HG03432 (cell line): ENCODE measurements around the gene IFT52.
"Not testable (repeated sequence)": the region's sequence is repeated elsewhere in the genome, so short reads cannot be mapped to it uniquely, and the experiment has no call there.

Experiments
- ATAC-seq: cut with Tn5 transposase; IDR thresholded peaks from one replicate; pipeline ENCODE4 v1.9.1; 2021; ENCODE audit warnings: mild to moderate bottlenecking, moderate library complexity; ENCODE audit not compliant: unreplicated experiment

IFT52 gene

DNA sequence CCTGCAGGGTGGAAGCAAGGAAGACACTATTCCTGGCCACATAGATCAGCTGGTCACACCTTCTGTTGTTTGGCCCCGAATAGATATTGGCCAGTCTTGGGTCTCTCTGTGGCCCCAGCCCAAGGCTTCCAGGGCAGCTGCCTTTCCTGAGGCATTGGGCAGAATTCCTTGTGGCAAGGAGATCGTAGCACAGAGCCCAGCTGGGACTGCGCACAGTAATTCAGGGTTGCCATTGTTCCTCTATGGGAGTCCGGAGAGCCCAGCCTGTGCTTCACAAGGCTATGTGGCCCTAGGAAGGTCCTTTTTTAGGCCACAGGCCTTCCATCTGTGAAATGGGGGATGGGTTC lies 25.0 kb upstream of the IFT52 start:
- no peak for ATAC-seq

DNA sequence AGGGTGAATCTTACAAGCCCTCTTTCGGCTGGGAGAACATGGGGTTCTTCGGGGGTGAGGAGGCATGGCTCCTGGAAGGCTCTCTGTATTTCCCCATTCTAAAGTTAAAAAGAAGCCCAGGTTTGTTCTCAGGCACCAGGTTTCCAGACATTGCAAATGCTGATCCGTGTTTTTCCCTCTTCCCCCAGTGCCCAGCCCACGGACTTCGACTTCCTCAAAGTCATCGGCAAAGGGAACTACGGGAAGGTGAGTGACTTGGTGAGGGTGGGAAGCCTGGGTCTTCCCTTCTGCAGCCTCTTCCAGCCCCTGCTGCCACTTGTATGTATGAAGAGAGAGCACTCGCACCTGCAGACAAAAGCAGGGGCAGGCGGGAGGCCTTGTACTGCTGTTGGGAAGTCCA lies 23.3 kb upstream of the IFT52 start:
- ATAC-seq, result no peak

DNA sequence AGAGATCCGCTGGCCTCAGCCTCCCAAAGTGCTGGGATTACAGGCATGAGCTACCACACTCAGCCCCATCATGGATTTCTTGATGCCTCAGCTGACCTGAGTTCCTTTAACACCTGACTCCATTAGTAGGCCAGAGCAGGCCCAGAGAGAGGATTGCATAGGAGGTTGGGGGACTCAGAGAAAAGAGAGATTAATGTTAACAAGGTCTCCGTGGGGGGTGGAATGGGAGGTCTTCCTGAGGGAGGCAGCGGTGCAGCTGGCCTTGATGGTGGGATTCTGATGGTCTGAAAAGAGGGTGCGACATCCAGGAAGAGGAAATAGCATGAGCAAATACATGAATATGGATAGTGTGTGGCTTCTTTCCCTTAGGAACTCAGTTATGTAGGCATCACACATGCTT lies 22.0 kb upstream of the IFT52 start:
- ATAC-seq, result no peak

DNA sequence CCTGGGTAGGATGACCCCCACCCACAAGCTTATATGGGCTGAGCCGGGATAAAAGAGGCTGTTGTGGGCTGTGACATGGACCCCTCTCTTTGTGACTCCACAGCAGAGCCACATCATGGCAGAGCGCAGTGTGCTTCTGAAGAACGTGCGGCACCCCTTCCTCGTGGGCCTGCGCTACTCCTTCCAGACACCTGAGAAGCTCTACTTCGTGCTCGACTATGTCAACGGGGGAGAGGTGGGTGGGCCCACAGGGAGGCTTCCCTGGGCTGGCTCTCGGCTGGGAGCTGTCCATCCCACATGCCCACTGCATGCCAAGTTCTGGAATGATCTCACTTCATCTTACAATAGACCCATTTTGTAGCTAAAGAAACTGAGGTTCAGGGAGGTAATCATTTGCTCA lies 21.5 kb upstream of the IFT52 start:
- ATAC-seq, result no peak

DNA sequence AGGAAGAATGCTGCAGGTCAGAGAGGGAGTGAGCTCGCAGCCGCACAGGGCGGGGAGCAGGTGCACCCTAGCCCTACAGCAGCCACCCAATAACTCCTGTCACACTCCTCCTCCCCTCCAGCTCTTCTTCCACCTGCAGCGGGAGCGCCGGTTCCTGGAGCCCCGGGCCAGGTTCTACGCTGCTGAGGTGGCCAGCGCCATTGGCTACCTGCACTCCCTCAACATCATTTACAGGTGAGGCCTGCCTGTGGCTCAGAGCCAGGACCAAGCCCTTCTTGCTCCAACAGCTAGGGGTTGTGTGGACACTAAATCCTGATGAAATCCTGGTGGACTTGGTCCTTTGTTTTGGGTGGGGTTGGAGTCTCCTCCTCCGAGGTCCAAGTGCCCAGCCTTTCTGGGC lies 20.2 kb upstream of the IFT52 start:
- ATAC-seq, result no peak

DNA sequence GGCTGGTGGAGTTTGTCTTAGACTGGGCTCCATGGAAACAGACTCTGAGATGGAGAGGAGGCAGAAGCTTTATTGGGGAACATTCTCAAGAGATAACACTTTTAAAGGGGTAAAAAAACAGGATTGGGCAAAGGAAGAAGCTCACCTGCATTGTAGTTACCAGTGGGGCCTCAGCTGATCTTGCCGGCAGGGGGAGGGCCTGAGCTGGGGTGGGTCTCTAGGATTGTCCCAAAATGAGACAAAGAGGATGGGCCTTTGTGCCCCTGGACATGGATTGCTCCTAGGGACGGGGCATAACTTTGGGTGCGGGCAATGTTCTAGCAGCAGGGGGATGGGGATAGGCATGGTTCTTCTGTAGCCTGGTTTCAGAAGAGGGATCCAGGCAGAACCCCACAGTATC lies 19.4 kb upstream of the IFT52 start:
- ATAC-seq, result no peak

DNA sequence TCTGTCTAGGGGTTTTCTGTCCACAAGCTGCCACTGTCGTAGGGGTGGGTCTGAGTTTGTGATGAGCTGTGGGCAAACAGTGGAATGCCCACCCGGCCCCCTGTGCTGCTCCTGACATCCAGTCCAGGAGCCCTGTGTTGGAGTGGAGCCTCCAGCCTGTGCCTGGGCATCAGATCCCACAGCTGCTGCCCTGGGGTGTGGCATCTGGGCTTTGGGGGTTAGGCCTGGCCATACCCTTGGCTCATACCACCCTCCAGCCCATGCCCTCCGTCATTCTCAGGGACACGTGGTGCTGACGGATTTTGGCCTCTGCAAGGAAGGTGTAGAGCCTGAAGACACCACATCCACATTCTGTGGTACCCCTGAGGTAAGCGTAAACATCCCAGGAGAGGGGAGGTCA lies 19.0 kb upstream of the IFT52 start:
- ATAC-seq, result no peak

DNA sequence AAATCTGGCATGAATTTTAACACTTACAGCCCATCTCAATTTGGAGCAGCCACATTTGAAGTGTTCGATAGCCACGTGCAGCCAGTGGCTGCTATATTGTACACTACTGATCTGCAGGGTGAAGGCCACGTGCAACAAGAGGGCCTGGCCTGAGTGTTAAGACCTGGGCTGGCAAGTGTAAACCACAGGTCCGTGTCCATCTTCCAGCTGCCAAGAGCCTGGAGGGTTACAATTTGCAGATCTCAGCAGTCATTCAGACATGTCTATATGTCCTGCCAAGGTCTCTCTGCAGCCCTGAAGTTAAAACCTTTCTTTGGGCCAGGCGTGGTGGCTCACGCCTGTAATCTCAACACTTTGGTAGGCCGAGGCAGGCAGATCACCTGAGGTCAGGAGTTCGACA lies 17.8 kb upstream of the IFT52 start:
- no peak for ATAC-seq

DNA sequence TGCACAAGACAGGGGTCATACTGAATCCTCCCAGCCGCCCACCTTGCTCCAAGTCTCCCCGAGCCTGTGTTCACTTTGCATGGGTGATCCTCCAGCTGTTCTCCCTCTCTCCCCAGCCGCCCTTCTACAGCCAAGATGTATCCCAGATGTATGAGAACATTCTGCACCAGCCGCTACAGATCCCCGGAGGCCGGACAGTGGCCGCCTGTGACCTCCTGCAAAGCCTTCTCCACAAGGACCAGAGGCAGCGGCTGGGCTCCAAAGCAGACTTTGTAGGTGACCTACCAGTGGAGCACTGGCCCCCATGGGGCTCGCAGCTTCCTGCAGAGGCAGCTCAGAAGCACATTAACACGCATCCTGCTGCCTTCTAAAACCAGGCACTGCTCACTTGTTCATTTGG lies 14.6 kb upstream of the IFT52 start:
- ATAC-seq, result no peak

DNA sequence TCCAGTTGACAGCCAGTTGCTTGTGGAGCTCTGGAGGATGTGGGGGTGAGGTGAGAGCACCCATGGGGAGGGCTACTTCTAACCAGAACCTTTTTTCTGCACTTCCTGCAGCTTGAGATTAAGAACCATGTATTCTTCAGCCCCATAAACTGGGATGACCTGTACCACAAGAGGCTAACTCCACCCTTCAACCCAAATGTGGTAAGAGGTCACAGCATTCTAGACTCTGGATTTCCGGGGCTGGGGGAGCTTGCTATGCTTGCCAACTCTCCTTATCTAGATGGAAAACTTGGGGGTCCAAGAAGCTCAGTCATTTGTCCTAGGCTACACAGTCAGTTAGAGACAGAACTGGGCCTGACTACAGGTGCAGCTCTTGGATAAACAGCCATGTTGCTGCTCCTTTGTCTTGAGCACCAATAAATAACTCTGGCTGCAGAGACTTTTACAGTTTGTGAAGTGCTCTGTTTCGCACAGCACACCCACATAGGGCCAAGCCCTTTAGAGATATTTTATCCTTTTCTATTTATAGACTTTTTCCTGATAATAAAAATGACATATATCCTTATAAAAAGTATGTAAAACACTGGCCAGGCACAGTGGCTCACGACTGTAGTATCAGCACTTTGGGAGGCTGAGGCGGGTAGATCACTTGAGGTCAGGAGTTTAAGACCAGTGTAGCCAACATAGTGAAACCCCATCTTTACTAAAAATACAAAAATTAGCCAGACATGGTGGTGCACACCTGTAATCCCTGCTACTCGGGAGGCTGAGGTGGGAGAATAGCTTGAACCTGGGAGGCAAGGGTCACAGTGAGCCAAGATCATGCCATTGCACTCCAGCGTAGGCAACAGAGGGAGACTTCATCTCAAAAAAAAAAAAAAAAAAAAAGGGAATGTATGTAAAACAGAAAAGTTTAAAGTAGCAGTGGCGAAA lies 10.6 kb upstream of the IFT52 start:
- no peak for ATAC-seq

DNA sequence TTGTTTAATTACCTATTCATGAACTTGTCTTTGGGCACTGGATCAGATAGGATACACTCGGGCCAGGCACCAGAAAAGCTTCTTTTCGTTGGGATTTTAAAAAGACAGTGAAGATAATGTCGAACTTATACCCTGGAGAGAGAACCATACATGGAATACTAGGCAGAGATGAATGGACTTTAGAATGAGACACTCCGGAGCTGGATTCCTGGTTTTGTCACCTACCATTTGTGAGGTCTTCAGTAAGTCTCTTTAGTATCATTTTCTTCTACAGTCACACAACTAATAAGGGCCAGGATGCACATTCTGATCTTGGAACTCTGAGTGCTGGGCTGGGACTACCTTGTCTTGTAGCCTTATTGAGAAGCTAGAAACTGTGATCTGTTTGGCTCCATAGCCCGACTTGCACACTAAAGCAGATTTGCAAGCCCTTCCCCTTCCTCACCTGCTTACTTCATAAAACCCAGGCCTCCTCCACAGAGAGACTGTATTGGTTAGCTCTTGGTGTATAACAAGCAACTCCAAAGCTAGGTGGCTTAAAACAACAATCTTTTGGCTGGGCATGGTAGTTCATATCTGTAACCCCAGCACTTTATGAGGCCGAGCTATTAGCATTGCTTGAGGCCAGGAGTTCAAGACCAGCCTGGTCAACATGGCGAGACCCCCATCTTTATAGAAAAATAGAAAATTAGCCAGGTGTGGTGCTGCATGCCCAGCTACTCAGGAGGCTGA lies 7.4 kb upstream of the IFT52 start:
- no peak for ATAC-seq

DNA sequence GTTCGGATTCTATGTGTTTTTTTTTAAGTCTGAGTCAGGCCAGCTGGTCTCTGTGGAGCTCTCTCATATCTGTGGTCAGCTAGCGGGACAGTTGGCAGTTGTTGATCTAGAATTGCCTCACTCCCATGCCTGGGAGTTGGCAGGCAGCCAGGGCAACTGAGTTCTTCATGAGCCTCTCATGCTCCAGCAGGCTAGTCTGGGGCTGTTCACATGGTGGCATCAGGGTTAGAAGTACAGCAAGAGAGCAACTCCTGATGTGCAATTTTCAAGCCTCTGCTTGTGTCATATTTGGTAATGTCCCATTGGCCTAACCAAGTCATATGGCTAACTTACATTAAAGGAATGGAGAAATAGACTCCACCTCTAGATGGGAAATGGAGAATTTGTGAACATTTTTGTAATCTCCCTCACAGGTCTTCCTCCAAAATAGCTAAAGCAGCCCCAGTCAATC lies 6.7 kb upstream of the IFT52 start:
- no peak for ATAC-seq

DNA sequence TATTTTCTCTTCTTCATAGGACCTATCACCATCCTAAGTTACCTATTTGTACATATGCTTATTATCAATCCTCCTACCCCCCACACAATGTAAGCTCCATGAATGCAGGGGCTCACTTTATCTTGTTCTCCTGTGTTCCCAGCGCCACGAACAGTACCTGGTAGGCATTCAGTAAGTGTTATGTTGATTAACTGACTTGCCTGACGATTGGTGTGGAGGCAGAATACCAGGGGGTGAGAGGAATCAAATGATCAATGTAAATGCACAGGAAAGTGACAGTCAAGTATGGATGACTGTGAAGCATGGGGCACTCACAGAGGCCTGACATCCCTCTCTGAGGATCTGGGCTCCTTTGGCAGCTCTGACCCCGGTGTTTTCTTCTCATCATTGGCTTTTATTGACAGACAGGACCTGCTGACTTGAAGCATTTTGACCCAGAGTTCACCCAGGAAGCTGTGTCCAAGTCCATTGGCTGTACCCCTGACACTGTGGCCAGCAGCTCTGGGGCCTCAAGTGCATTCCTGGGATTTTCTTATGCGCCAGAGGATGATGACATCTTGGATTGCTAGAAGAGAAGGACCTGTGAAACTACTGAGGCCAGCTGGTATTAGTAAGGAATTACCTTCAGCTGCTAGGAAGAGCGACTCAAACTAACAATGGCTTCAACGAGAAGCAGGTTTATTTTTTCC lies 6.1 kb upstream of the IFT52 start:
- no peak for ATAC-seq

DNA sequence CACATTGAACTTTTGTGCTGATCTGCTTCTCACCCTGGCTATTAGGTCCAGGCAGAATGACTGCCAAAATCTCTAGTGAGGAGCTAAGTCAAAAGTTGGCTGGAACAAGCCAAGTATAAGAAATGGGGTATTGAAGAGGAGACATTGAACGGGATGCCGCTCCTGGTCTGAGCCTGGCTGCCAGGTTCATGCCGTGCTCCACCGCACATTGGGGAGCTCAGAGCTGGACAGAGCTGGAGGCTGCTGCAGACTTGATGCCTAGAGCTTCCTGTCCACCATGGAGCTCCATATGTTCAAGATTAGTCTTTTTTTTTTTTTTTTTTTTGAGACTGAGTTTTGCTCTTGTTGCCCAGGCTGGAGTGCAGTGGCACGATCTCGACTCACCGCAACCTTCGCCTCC lies 4.1 kb upstream of the IFT52 start:
- ATAC-seq, result no peak

DNA sequence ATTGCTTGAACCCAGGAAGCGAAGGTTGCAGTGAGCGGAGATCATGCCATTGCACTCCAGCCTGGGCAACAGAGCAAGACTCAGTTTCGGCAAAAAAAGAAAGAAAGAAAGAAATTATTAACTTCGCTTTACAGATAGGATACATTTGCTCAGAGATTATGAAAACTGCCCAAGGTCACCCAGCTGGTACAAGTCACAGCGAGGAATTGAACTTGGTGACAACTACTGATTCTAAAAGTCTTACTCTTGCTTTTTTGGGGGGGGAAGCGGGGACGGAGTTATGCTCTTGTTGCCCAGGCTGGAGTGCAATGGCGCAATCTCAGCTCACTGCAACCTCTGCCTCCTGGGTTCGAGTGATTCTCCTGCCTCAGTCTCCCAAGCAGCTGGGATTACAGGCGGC lies 2.2 kb upstream of the IFT52 start:
- not testable (repeated sequence) for ATAC-seq

DNA sequence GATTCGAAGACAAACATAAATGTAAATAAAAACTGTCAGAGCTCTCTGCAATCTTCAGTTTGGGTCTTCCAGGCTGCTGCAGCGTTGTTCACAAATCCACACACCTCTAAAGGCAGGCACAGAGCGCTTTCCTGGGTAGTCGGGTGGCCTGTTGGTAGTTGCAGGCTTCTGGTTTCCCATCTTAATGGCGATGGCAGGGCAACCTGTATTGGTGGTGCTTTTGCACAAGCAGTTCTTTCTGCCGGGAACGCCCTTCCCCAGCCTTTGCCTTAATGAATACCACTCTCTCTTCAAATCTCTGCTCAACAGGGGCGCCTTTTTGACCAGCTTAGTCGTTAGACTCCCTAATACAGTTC lies 723 bp upstream of the IFT52 start:
- no peak for ATAC-seq

DNA sequence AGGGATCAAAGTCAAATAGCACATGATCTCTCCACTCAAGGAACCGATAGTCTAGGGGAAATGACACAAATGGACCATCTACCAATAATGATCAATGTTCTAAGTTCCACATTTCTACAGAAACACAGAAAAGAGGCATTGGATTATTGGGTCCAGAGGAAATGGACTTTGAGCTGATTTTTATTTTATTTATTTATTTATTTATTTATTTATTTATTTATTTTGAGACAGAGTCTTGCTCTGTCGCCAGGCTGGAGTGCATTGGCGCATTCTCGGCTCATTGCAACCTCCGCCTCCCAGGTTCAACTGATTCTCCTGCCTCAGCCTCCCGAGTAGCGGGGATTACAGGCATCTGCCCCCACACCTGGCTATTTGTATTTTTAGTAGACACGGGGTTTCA lies 11.2 kb downstream of the IFT52 start:
- not testable (repeated sequence) for ATAC-seq

DNA sequence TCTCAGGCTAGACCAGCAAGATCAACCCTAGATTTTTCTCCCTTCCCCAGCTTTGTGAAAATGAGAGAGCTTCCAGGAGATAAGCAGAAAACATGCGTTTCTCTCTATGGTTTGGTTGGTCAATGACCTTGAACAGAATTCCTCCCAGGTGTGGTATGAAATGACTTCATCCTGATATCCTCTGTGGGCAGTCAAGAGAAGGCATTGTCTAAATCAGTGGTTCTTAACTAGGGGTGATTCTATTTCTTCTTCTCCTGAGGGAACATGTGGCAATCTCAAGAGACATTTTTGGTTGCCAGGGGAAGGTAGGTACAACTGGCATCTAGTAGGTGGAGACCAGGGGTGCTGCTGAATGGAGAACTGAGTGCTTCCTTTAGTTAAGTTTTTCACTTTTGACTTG lies 12.4 kb downstream of the IFT52 start:
- no peak for ATAC-seq

DNA sequence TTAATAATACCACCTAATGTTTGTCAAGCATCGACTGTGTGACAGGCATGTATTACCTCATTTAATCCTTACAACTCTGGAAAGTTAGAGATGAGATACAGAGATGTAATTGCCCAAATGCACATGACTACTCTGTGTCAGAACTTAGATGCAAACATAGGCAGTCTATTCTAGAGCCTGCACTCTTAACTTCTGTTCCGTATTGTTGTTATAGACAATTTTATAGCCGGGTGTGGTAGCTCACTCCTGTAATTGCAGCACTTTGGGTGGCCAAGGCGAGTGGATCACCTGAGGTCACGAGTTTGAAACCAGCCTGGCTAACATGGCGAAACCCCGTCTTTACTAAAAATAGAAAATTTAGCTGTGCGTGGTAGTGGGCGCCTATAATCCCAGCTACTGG lies 15.0 kb downstream of the IFT52 start:
- ATAC-seq, result no peak

DNA sequence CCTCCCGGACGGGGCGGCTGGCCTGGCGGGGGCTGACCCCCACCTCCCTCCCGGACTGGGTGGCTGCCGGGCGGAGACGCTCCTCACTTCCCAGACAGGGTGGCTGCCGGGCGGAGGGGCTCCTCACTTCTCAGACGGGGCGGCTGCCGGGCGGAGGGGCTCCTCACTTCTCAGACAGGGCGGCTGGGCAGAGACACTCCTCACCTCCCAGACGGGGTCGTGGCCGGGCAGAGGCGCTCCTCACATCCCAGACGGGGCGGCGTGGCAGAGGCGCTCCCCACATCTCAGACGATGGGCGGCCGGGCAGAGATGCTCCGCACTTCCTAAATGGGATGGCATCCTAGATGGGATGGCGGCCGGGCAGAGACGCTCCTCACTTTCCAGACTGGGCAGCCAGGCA lies 16.5 kb downstream of the IFT52 start:
- not testable (repeated sequence) for ATAC-seq

DNA sequence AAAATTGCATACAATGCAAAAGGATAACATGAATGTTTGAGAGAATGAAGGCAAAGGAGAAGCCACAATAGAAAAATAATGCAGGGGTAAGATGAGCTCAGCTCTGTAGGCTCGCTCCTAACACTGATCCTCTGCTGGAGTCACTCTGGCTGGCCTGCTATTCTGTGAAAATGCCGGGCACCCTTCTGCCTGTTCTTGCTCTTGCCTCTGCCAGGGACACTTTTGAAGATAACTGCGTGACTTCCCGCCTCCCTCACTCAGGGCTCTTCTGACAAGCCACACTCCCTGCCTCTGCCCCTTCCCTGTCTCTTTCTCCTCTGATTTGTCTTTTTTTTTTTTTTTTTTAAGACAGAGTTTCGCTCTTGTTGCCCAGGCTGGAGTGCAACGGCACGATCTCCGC lies 40.9 kb downstream of the IFT52 start:
- ATAC-seq, result no peak

DNA sequence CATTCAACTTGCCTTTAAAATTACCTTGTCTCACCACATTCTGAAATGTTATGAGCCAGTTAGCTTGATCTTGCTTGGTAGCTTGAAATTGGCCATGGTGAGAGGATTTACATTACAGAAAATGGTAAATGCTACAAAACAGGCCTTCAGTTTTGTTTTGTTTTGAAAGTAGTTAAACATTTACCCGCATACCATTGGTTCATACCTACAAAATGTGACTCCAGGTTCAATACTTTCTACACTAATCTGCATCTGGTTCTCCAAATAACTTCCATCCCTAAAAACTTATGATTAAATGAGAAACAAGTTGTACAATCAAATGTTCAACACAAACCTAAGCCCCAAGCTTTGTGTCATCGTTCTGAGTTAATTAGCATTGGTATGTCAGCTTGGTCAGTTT lies 45.7 kb downstream of the IFT52 start:
- no peak for ATAC-seq
